Adipose tissue (tissue), 3 donors: ENCODE data around the gene C13orf42. TPM values are rescaled to one million over a fixed set of nuclear protein-coding genes. Genes with fewer than 3 reads are reported as not detected.

Experiments
- H3K27ac ChIP-seq: one replicate; pipeline ENCODE4 v1.5.1; 2013; ENCODE audit warnings: low read depth, low read length
- WGBS, 3 donors: extraction: QIAGEN DNeasy Blood & Tissue Kit; methylation state at CpG; one replicate each; pipeline ENCODE4 v1.1.7; 2013; 5-methylcytosine and 5-hydroxymethylcytosine counted together
- polyA plus RNA-seq, 3 donors: library from polyadenylated mRNA; stranded (reverse); fragments of 200-250 nt; gene quantifications; one replicate each; pipeline ENCODE4 v1.2.3, GENCODE V29; 2013
- donor health status: healthy with polysubstance abuse.
- donor health status: Bipolar disorder and iron deficiency.
- donor health status: healthy.

The C13orf42 gene
- polyA plus RNA-seq, 3 donors = 0.06 TPM; not detected in 2

- no peak overlapping the region for H3K27ac ChIP-seq
- WGBS, 3 donors = 86 to 92% (median 90%) methylated on average over 13 of the region's 13 CpGs
Measured at GRCh38 chr13:51044023-51044665, 66.9 kb downstream of the C13orf42 start.

- no peak overlapping the region for H3K27ac ChIP-seq
- 75 to 87% (median 80%) methylated on average over 5 of the region's 5 CpGs for WGBS, 3 donors
Measured at GRCh38 chr13:51043310-51043709, 67.8 kb downstream of the C13orf42 start.

- no peak overlapping the region for H3K27ac ChIP-seq
- 73 to 76% (median 74%) methylated on average over 5 of the region's 5 CpGs for WGBS, 3 donors
Measured at GRCh38 chr13:51041710-51042109, 69.4 kb downstream of the C13orf42 start.

DNA sequence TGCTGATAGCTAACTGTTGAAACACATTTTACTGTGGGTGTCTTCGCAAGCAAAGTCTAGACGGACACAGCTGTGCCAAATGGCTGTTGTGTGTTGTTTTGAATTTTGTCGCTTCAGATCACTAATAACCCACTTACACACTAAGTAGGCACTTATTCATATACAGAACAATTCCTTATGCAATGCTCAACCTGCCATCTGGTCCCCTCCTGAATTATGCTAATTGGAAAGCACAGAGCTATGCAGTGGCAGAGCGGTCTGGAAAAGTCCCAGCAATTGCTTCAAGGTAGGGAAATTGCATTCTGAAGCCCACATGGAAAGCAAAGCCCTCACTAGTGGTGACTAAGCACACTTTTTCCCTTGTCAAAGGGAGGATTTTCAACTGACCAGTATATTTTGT lies 69.9 kb downstream of the C13orf42 start:
- 86 to 95% (median 92%) methylated on average over 4 of the region's 4 CpGs for WGBS, 3 donors

GRCh38 chr13:51040431-51040830 lies 70.6 kb downstream of the C13orf42 start:
- WGBS, 3 donors = 77 to 83% (median 77%) methylated on average over 7 of the region's 7 CpGs
- H3K27ac ChIP-seq = no peak overlapping the region

More for the DNA sequence above, 69.9 kb downstream of the C13orf42 start:
- no peak overlapping the region for H3K27ac ChIP-seq

GRCh38 chr13:51036418-51036817 lies 74.7 kb downstream of the C13orf42 start:
- no peak overlapping the region for H3K27ac ChIP-seq
- WGBS, 3 donors = 60 to 89% (median 71%) methylated on average over 2 of the region's 2 CpGs

- no peak overlapping the region for H3K27ac ChIP-seq
- WGBS, 3 donors = 40 to 73% (median 40%) methylated on average over 2 of the region's 2 CpGs
Measured at GRCh38 chr13:51035978-51036377, 75.1 kb downstream of the C13orf42 start.

- 74 to 83% (median 83%) methylated on average over 4 of the region's 4 CpGs for WGBS, 3 donors
- H3K27ac ChIP-seq = no peak overlapping the region
Measured at GRCh38 chr13:51035469-51035868, 75.6 kb downstream of the C13orf42 start.

DNA sequence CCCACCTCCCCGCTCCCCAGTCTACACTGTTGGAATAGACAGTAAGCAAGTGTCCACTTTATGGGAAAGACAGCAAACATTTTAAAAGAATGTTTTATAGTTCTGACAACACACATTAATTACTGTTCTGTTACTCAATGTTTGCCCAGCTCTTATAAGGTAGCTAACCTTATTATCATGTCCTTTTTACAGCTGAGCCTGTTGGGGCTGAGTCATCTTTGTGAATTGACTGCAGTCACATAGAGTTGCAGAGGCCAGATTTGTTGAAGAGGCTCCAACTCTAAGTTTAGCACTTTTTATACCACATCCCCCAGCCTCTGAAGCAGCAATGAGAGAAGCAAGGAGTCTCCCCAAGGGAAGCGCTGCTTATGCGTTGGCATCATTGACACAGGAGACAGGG lies 76.2 kb downstream of the C13orf42 start:
- H3K27ac ChIP-seq = no peak overlapping the region
- WGBS, 3 donors = 79 to 93% (median 93%) methylated on average over 3 of the region's 3 CpGs

DNA sequence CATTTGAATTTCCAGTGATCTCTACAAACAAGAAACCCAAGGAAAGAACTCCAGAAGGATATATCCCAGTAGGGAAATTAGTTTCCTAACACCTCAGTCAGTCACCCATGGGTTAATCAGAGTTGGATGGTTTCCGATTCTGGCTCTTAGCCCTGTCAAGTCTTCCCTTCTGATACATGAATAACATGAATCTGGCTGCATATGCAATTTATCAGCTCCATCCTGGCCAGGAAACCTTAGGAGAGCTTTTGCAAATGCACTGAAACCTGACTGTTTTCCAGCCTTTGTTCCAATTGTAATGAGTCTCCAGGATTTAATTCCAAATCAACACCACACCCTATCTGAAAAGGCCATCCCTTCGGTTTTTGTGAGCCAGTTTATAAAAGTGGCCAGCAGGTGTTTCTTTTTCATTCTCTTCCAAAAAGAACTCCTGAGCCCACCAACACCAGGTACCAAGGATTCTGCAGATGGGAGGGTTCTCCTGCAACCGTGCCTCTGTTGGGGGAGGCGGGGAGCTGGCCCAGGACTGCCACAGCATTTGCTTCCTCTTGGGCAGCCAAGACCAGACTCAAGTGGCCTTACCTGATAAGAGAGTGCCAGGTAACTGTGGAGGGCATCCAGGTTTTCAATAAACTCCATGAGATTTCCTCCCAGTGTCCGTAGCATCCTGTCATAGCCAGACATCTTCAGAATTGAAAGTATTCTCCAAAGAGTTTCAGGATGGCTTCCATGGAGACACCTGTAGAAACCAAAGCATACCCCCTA lies 77.5 kb downstream of the C13orf42 start:
- 55 to 69% (median 61%) methylated on average over 5 of the region's 5 CpGs for WGBS, 3 donors

DNA sequence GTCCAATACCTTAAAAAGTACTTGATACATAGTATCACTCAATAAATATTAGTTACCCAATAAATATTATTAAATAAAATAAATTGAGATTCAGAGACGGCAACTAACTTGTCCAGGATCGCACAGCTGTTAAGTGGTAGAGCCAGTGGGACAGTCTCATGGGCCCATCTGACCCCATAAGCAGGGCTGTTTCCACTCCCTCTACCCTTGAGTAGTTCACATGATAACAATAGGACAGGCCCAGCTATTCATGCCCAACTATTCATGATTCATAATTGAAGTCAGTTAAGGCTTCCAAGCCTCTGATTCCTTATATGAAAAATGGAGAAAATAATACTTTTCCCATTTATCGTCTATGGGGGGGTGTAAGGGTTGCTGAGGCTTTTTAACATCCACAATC lies 78.2 kb downstream of the C13orf42 start:
- no peak overlapping the region for H3K27ac ChIP-seq
- 85 to 93% (median 87%) methylated on average over 3 of the region's 3 CpGs for WGBS, 3 donors

More for the DNA sequence above, 77.5 kb downstream of the C13orf42 start:
- no peak overlapping the region for H3K27ac ChIP-seq

Other genes with a start within 250 kb of the C13orf42 start
- 10 to 100 TPM; 18.0 to 40.3 (median 25.7) TPM for gene RNASEH2B, start 201.5 kb downstream of the C13orf42 start, polyA plus RNA-seq
- gene FAM124A, start 111.1 kb upstream of the C13orf42 start, polyA plus RNA-seq = 1 to 10 TPM in 2 of 3 donors, under 1 TPM in 1; 0.54 to 6.9 (median 3.5) TPM
- 1 to 10 TPM in 1 of 3 donors, under 1 TPM in 1, not detected in 1; 0.07 to 4.8 TPM for gene SERPINE3, start 228.4 kb upstream of the C13orf42 start, polyA plus RNA-seq